GM23338 (cell line): ENCODE measurements around the gene KIF4A. TPM values are rescaled to one million over a fixed set of nuclear protein-coding genes. Genes with fewer than 3 reads are reported as not detected.
A peak's percentile ranks its signal among the peaks of the same experiment; 100 is the strongest.

Source experiments
- ATAC-seq: fragments of 200-7000 bp; cut with Tn5 transposase; 3 replicates; pipeline ENCODE4 v1.9.1; 2020
- DNase-seq: peaks from one replicate; pipeline ENCODE4 v3.0.0-alpha.2; 2015; ENCODE audit warnings: low spot score
- H2AFZ ChIP-seq: fragments of 200-600 bp; sonication (generic); 2 replicates; pipeline ENCODE4 v1.8.0; 2016; ENCODE audit warnings: antibody characterized with exemption, mild to moderate bottlenecking, moderate library complexity
- H3F3A ChIP-seq: fragments of 200-600 bp; sonication (generic); replicated peaks from 2 replicates; pipeline ENCODE4 v1.8.0; 2017; ENCODE audit warnings: antibody characterized with exemption, mixed run types, low read depth
- H3K27ac ChIP-seq: fragments of 200-600 bp; sonication (generic); 2 replicates; pipeline ENCODE4 v1.6.1; 2016; ENCODE audit warnings: low read depth
- H3K27me3 ChIP-seq: fragments of 200-600 bp; sonication (generic); 2 replicates; pipeline ENCODE4 v1.8.0; 2016; ENCODE audit warnings: mild to moderate bottlenecking, mixed run types, moderate library complexity; ENCODE audit not compliant: insufficient read depth
- H3K36me3 ChIP-seq: fragments of 200-600 bp; sonication (generic); 2 replicates; pipeline ENCODE4 v1.8.0; 2016; ENCODE audit warnings: mild to moderate bottlenecking; ENCODE audit not compliant: insufficient read depth
- H3K4me1 ChIP-seq: fragments of 200-600 bp; sonication (generic); 2 replicates; pipeline ENCODE4 v1.8.0; 2016; ENCODE audit warnings: mild to moderate bottlenecking, moderate library complexity; ENCODE audit not compliant: insufficient read depth
- H3K4me2 ChIP-seq: fragments of 200-600 bp; sonication (generic); 2 replicates; pipeline ENCODE4 v1.7.1; 2017; ENCODE audit warnings: mixed run types
- H3K4me3 ChIP-seq: fragments of 200-600 bp; sonication (generic); 2 replicates; pipeline ENCODE4 v1.6.1; 2016; ENCODE audit warnings: mixed run types
- H3K79me2 ChIP-seq: fragments of 200-600 bp; sonication (generic); replicated peaks from 2 replicates; pipeline ENCODE4 v1.8.0; 2017; ENCODE audit warnings: mild to moderate bottlenecking; ENCODE audit not compliant: insufficient read depth
- H3K9me2 ChIP-seq: fragments of 200-600 bp; sonication (generic); 2 replicates; pipeline ENCODE4 v1.8.0; 2017; ENCODE audit not compliant: insufficient read depth
- H4K20me1 ChIP-seq: fragments of 200-600 bp; sonication (generic); replicated peaks from 2 replicates; pipeline ENCODE4 v1.8.0; 2017; ENCODE audit warnings: mild to moderate bottlenecking; ENCODE audit not compliant: insufficient read depth
- H3K27ac Mint-ChIP-seq: 2 replicates; pipeline ENCODE4 v1.8.0; 2020; ENCODE audit warnings: inconsistent platforms, mild to moderate bottlenecking, moderate library complexity, mixed read lengths
- H3K27me3 Mint-ChIP-seq: 3 replicates; pipeline ENCODE4 v1.8.0; 2022; ENCODE audit warnings: low read depth, mild to moderate bottlenecking, moderate library complexity, mixed read lengths, inconsistent platforms; ENCODE audit not compliant: insufficient read depth, poor library complexity
- H3K36me3 Mint-ChIP-seq: 3 replicates; pipeline ENCODE4 v1.8.0; 2021; ENCODE audit warnings: low read depth, mild to moderate bottlenecking, inconsistent platforms, moderate library complexity, mixed read lengths
- H3K4me1 Mint-ChIP-seq: 3 replicates; pipeline ENCODE4 v1.8.0; 2020; ENCODE audit warnings: mild to moderate bottlenecking, inconsistent platforms, mixed read lengths
- H3K4me3 Mint-ChIP-seq: 3 replicates; pipeline ENCODE4 v1.8.0; 2021; ENCODE audit warnings: moderate library complexity, mild to moderate bottlenecking, inconsistent platforms, mixed read lengths
- H3K9me3 Mint-ChIP-seq: 3 replicates; pipeline ENCODE4 v1.8.0; 2020; ENCODE audit warnings: moderate library complexity, mild to moderate bottlenecking, inconsistent platforms, mixed read lengths
- CREB1 ChIP-seq: fragments of 250-450 bp; sonication (Bioruptor Pico); IDR thresholded peaks from 2 replicates; pipeline ENCODE4 v1.5.0; 2020; ENCODE audit warnings: low read depth, mild to moderate bottlenecking, moderate library complexity
- EZH2phosphoT487 ChIP-seq: fragments of 200-600 bp; sonication (generic); IDR thresholded peaks from one replicate; pipeline ENCODE4 v1.8.1; 2018; ENCODE audit warnings: antibody characterized with exemption; ENCODE audit not compliant: unreplicated experiment
- POLR2AphosphoS5 ChIP-seq: IDR thresholded peaks from 2 replicates; pipeline ENCODE4 v1.6.1; 2016; ENCODE audit warnings: antibody characterized with exemption, low read depth
- STAT1 ChIP-seq: IDR thresholded peaks from one replicate; pipeline ENCODE4 v1.6.1; 2016; ENCODE audit warnings: antibody characterized with exemption; ENCODE audit not compliant: unreplicated experiment
- ZNF331 ChIP-seq: fragments of 250-450 bp; sonication (Bioruptor Pico); IDR thresholded peaks from 2 replicates; pipeline ENCODE4 v1.5.0; 2020; ENCODE audit warnings: low read depth, mild to moderate bottlenecking, moderate library complexity
- polyA plus RNA-seq: library from polyadenylated mRNA; unstranded; fragments of >200 nt; fragmentation: Nextera tagmentation; extraction: Ambion mirVana; gene quantifications from 2 replicates; pipeline ENCODE4 v1.2.1, GENCODE V29; 2016
- total RNA-seq: library from RNA; depleted of rRNA; stranded (reverse); fragments of >200 nt; shearing (Covaris generic); gene quantifications from 2 replicates; pipeline ENCODE4 v1.2.3, GENCODE V29; 2014
- TF ChIP-seq, protein P1 (sequence below): fragments of 250-450 bp; sonication (Bioruptor Pico); IDR thresholded peaks from 2 replicates; pipeline ENCODE4 v1.5.0; 2020; ENCODE audit warnings: mild to moderate bottlenecking, moderate library complexity
- TF ChIP-seq, protein P2 (sequence below), 2 experiments: fragments of 200-600 bp in 1 of 2; sonication (generic) in 1 of 2; conservative IDR thresholded peaks; 2 replicates each; pipeline versions ENCODE4 v1.5.1 to v1.6.1; 2016 to 2017; ENCODE audit warnings: antibody characterized with exemption in 2 of 2, low read depth in 2 of 2, mild to moderate bottlenecking in 2 of 2, moderate library complexity in 1 of 2

KIF4A gene
- total and polyA plus RNA-seq, 2 experiments from 2014 or later: 21.5 to 27.6 TPM

DNA sequence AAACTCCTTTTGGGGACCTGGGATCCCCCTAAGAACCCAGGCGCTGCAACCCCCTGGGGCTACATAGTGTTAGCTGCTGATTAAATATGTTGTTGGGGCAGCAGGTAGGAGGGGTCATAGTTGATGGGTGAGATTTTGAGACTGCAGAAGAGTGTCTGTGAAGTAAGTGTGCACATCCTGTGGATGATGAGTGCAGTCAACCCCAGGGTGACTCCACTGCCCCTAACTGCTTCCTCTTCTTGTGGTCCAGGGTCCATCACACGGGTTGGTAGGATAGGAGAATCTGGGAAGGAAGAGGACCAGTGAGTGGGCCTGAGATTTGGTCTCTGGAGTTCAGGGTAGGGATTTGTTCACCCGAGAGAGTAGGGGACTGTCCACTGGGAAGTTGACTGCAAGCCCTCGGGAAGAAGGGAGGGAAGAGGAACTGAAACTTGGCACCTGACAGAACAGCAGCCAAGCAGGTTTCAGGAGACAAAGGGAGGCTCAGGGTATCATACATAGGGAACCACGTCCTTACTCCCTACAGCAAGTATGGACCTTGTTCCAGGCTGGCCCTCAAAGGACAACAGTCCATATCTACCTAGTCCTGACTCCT is 163.2 kb downstream of the KIF4A start:
- Mint-ChIP-seq H3K4me3 (peak overlapping the region; percentile 83), H3K9me3 (no peaks in the 10 kb centered on the region; the same call in 2 of the 3 replicates), H3K36me3 (peaks cover 10% of the 10 kb centered on the region), H3K27ac (no peak overlapping the region), H3K4me1 (peaks cover 34% of the 10 kb centered on the region), H3K27me3 (peaks cover 7% of the 10 kb centered on the region)
- no peaks in the 10 kb centered on the region for H3K36me3 ChIP-seq
- H3K9me2 ChIP-seq: no peaks in the 10 kb centered on the region
- DNase-seq (no peak), ATAC-seq (no peak)
- no peak overlapping the region for H2AFZ ChIP-seq
- H3F3A ChIP-seq: no peaks in the 10 kb centered on the region
- peaks cover 17% of the 10 kb centered on the region; the same call in 1 of the 2 replicates for H3K4me1 ChIP-seq
- no peak overlapping the region for H3K27ac ChIP-seq
- H3K4me2 ChIP-seq: peak overlapping the region; percentile 78
- peaks cover 30% of the 10 kb centered on the region for H3K79me2 ChIP-seq
- H4K20me1 ChIP-seq: peaks cover 10% of the 10 kb centered on the region
- no peaks in the 10 kb centered on the region for H3K27me3 ChIP-seq
- TF ChIP-seq CREB1: no peak
- peak overlapping the region; percentile 58 for H3K4me3 ChIP-seq

DNA sequence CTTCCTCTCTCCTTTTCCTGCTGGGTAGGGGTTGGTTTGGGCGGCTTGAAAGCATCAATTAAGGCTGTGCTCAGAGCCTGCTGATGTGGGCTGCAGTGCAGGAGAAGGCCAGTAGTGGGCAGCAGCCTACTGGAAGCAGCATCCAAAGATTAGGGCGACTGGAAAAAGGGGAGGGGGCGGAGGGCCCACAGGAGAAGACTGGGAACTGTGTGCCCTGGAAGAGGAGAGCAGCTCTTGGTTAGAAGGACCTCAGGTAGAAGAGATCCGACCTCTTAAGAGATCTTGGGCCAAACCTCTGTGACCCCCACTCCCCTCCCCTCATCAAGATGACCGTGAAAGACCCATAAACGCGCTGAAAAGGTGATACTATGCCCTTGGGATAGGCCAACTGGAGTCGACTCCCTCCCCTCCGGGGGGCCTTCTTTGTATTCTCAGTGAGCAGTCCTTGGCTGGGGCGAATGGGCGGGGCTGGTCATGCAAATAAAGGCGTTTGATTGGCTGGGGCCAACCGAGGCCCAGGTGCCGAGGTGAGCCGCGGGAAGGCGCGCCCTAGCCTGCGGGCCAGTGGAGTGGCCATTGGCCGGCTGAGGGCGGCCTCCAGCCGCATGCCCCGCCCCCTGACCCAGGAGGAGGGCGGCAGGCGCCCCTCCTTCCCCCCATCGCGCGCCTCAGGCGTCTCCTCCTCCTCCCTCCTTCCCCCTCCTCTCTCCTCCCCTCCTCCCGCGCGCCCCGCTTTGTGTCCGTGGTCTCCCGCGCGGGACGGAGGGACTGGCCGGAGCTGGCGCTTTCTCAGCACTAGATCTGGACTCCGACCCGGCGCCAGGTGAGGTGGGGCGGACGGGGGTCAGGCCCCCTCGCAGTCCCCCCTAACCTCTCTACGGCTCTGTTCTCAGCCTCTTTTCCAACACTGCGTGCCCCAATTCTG is 164.8 kb downstream of the KIF4A start:
- H3K4me1 Mint-ChIP-seq: peaks cover 43% of the 10 kb centered on the region
- H3K4me1 ChIP-seq: peaks cover 17% of the 10 kb centered on the region; the same call in 1 of the 2 replicates
- no peaks in the 10 kb centered on the region for H3F3A ChIP-seq
- H3K36me3 Mint-ChIP-seq: peaks cover 18% of the 10 kb centered on the region
- H3K36me3 ChIP-seq: peaks cover 7% of the 10 kb centered on the region; the same call in 1 of the 2 replicates
- H3K27ac Mint-ChIP-seq: peak overlapping the region; percentile 98
- peaks cover 45% of the 10 kb centered on the region for H3K79me2 ChIP-seq
- H3K4me3 Mint-ChIP-seq: peak overlapping the region; percentile 95
- TF ChIP-seq, protein P1, sequence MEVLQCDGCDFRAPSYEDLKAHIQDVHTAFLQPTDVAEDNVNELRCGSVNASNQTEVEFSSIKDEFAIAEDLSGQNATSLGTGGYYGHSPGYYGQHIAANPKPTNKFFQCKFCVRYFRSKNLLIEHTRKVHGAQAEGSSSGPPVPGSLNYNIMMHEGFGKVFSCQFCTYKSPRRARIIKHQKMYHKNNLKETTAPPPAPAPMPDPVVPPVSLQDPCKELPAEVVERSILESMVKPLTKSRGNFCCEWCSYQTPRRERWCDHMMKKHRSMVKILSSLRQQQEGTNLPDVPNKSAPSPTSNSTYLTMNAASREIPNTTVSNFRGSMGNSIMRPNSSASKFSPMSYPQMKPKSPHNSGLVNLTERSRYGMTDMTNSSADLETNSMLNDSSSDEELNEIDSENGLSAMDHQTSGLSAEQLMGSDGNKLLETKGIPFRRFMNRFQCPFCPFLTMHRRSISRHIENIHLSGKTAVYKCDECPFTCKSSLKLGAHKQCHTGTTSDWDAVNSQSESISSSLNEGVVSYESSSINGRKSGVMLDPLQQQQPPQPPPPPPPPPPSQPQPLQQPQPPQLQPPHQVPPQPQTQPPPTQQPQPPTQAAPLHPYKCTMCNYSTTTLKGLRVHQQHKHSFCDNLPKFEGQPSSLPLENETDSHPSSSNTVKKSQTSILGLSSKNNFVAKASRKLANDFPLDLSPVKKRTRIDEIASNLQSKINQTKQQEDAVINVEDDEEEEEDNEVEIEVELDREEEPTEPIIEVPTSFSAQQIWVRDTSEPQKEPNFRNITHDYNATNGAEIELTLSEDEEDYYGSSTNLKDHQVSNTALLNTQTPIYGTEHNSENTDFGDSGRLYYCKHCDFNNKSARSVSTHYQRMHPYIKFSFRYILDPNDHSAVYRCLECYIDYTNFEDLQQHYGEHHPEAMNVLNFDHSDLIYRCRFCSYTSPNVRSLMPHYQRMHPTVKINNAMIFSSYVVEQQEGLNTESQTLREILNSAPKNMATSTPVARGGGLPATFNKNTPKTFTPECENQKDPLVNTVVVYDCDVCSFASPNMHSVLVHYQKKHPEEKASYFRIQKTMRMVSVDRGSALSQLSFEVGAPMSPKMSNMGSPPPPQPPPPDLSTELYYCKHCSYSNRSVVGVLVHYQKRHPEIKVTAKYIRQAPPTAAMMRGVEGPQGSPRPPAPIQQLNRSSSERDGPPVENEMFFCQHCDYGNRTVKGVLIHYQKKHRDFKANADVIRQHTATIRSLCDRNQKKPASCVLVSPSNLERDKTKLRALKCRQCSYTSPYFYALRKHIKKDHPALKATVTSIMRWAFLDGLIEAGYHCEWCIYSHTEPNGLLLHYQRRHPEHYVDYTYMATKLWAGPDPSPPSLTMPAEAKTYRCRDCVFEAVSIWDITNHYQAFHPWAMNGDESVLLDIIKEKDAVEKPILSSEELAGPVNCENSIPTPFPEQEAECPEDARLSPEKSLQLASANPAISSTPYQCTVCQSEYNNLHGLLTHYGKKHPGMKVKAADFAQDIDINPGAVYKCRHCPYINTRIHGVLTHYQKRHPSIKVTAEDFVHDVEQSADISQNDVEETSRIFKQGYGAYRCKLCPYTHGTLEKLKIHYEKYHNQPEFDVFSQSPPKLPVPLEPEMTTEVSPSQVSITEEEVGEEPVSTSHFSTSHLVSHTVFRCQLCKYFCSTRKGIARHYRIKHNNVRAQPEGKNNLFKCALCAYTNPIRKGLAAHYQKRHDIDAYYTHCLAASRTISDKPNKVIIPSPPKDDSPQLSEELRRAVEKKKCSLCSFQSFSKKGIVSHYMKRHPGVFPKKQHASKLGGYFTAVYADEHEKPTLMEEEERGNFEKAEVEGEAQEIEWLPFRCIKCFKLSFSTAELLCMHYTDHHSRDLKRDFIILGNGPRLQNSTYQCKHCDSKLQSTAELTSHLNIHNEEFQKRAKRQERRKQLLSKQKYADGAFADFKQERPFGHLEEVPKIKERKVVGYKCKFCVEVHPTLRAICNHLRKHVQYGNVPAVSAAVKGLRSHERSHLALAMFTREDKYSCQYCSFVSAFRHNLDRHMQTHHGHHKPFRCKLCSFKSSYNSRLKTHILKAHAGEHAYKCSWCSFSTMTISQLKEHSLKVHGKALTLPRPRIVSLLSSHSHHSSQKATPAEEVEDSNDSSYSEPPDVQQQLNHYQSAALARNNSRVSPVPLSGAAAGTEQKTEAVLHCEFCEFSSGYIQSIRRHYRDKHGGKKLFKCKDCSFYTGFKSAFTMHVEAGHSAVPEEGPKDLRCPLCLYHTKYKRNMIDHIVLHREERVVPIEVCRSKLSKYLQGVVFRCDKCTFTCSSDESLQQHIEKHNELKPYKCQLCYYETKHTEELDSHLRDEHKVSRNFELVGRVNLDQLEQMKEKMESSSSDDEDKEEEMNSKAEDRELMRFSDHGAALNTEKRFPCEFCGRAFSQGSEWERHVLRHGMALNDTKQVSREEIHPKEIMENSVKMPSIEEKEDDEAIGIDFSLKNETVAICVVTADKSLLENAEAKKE: peak; percentile 97
- TF ChIP-seq POLR2AphosphoS5: peak; percentile 48
- TF ChIP-seq, protein P2, sequence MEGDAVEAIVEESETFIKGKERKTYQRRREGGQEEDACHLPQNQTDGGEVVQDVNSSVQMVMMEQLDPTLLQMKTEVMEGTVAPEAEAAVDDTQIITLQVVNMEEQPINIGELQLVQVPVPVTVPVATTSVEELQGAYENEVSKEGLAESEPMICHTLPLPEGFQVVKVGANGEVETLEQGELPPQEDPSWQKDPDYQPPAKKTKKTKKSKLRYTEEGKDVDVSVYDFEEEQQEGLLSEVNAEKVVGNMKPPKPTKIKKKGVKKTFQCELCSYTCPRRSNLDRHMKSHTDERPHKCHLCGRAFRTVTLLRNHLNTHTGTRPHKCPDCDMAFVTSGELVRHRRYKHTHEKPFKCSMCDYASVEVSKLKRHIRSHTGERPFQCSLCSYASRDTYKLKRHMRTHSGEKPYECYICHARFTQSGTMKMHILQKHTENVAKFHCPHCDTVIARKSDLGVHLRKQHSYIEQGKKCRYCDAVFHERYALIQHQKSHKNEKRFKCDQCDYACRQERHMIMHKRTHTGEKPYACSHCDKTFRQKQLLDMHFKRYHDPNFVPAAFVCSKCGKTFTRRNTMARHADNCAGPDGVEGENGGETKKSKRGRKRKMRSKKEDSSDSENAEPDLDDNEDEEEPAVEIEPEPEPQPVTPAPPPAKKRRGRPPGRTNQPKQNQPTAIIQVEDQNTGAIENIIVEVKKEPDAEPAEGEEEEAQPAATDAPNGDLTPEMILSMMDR (conservative IDR thresholded peaks at IDR 0.05; ENCODE audit: low read depth in 2 of 2): peak; percentile 82
- no peak for TF ChIP-seq STAT1
- no peak for TF ChIP-seq ZNF331
- TF ChIP-seq EZH2phosphoT487: no peak
- H3K9me2 ChIP-seq: no peaks in the 10 kb centered on the region
- no peaks in the 10 kb centered on the region; the same call in 2 of the 3 replicates for H3K9me3 Mint-ChIP-seq
- ATAC-seq: peak; percentile 84
- peak overlapping the region; percentile 82 for H3K4me3 ChIP-seq
- H4K20me1 ChIP-seq: peaks cover 19% of the 10 kb centered on the region
- no peak overlapping the region for H2AFZ ChIP-seq
- peak overlapping the region; percentile 95 for H3K27ac ChIP-seq
- peak; percentile 95 for DNase-seq
- H3K27me3 ChIP-seq: no peaks in the 10 kb centered on the region
- peak overlapping the region; percentile 90 for H3K4me2 ChIP-seq
- H3K27me3 Mint-ChIP-seq: peaks cover 7% of the 10 kb centered on the region
